ENCODE data around the gene PFKP.

The PFKP gene

GRCh38 chr10:3172446-3173170 is 105.3 kb downstream of the PFKP start, which contains the start of gene PITRM1:
Gene PITRM1, minus strand, starts transcription at chr10:3172782. Its CDS starts 10 bp downstream, at chr10:3172772.
- peak within 1 kb of the TSS; percentile 70 for H2AFZ ChIP-seq (ENCODE audit: low read depth, low read length)
- H3K4me1 ChIP-seq (ENCODE audit: insufficient read depth, low read length) = peaks cover 21% of the 10 kb centered on the region
- H3K9ac ChIP-seq (ENCODE audit: low read depth, low read length) = peak within 1 kb of the TSS; percentile 75
- DNase-seq (peak; percentile 100), ATAC-seq (ENCODE audit: insufficient read depth, low read depth) (peak; percentile 96)
- 0 out of 2 replicates have a peak, but pooled peaks cover under 1% of the 10 kb centered on the region for H4K20me1 ChIP-seq (ENCODE audit: insufficient read depth, low read length)
- peak within 1 kb of the TSS; percentile 65 to 92 for H3K4me3 ChIP-seq (ENCODE audit: low read depth in 1 of 2, low read length in 2 of 2)
- peaks cover 24% of the 10 kb centered on the region for H3K36me3 ChIP-seq (ENCODE audit: insufficient read depth, low read length)
- H3K27ac ChIP-seq (ENCODE audit: low read length) = peak within 1 kb of the TSS; percentile 50
- H3K4me2 ChIP-seq (ENCODE audit: insufficient read depth, low read length) = peak within 1 kb of the TSS; percentile 80
- peaks cover 15% of the 10 kb centered on the region for H3K79me2 ChIP-seq (ENCODE audit: insufficient read depth, low read length)
- no peaks in the 10 kb centered on the region for H3K9me3 ChIP-seq (ENCODE audit: insufficient read depth, low read length, severe bottlenecking)
- no peaks in the 10 kb centered on the region for H3K27me3 ChIP-seq (ENCODE audit: insufficient read depth, low read length, poor library complexity)
- TF ChIP-seq EZH2 (IDR thresholded peaks at IDR 0.05; ENCODE audit: borderline replicate concordance, low read depth, low read length, severe bottlenecking) (no peak), CTCF (IDR thresholded peaks at IDR 0.05; ENCODE audit: borderline replicate concordance, extremely low read depth, low read length, poor library complexity, severe bottlenecking) (no peak)

- DNase-seq (no peak), ATAC-seq (ENCODE audit: insufficient read depth, low read depth) (no peak)
- Histone ChIP-seq H3K36me3 (ENCODE audit: insufficient read depth, low read length) (peaks cover 17% of the 10 kb centered on the region), H2AFZ (ENCODE audit: low read depth, low read length) (no peak overlapping the region; the same call in 1 of the 2 replicates), H3K9me3 (ENCODE audit: insufficient read depth, low read length, severe bottlenecking) (no peaks in the 10 kb centered on the region), H3K9ac (ENCODE audit: low read depth, low read length) (no peak overlapping the region), H3K4me3 (ENCODE audit: low read depth in 1 of 2, low read length in 2 of 2) (peak overlapping the region in 1 of 2 experiments; percentile 60; a peak in 2 of 4 replicates), H4K20me1 (ENCODE audit: insufficient read depth, low read length) (no peaks in the 10 kb centered on the region), H3K4me1 (ENCODE audit: insufficient read depth, low read length) (peaks cover 21% of the 10 kb centered on the region), H3K79me2 (ENCODE audit: insufficient read depth, low read length) (peaks cover 15% of the 10 kb centered on the region), H3K27ac (ENCODE audit: low read length) (no peak overlapping the region), H3K27me3 (ENCODE audit: insufficient read depth, low read length, poor library complexity) (no peaks in the 10 kb centered on the region), H3K4me2 (ENCODE audit: insufficient read depth, low read length) (peak overlapping the region; percentile 76)
- no peak for TF ChIP-seq EZH2 (IDR thresholded peaks at IDR 0.05; ENCODE audit: borderline replicate concordance, low read depth, low read length, severe bottlenecking)
- TF ChIP-seq CTCF (IDR thresholded peaks at IDR 0.05; ENCODE audit: borderline replicate concordance, extremely low read depth, low read length, poor library complexity, severe bottlenecking) = no peak
Measured at GRCh38 chr10:3173171-3173878, 106.0 kb downstream of the PFKP start.

- Histone ChIP-seq H3K9ac (ENCODE audit: low read depth, low read length) (no peak overlapping the region), H3K36me3 (ENCODE audit: insufficient read depth, low read length) (no peaks in the 10 kb centered on the region), H3K4me3 (ENCODE audit: low read depth in 1 of 2, low read length in 2 of 2) (no peak overlapping the region), H3K4me2 (ENCODE audit: insufficient read depth, low read length) (no peak overlapping the region), H3K9me3 (ENCODE audit: insufficient read depth, low read length, severe bottlenecking) (no peaks in the 10 kb centered on the region), H3K27ac (ENCODE audit: low read length) (no peak overlapping the region), H3K4me1 (ENCODE audit: insufficient read depth, low read length) (peaks cover 4% of the 10 kb centered on the region; the same call in 1 of the 2 replicates), H2AFZ (ENCODE audit: low read depth, low read length) (no peak overlapping the region), H3K27me3 (ENCODE audit: insufficient read depth, low read length, poor library complexity) (no peaks in the 10 kb centered on the region), H3K79me2 (ENCODE audit: insufficient read depth, low read length) (no peaks in the 10 kb centered on the region), H4K20me1 (ENCODE audit: insufficient read depth, low read length) (no peaks in the 10 kb centered on the region)
- ATAC-seq (ENCODE audit: insufficient read depth, low read depth) (no peak), DNase-seq (no peak)
- no peak for TF ChIP-seq EZH2 (IDR thresholded peaks at IDR 0.05; ENCODE audit: borderline replicate concordance, low read depth, low read length, severe bottlenecking)
- no peak for TF ChIP-seq CTCF (IDR thresholded peaks at IDR 0.05; ENCODE audit: borderline replicate concordance, extremely low read depth, low read length, poor library complexity, severe bottlenecking)
Measured at GRCh38 chr10:3178042-3178441, 110.7 kb downstream of the PFKP start.
